T-helper 2 cell (primary cell): Measurements from ENCODE around the gene ST6GAL1.

ENCODE experiments used
- DNase-seq, 5 experiments: peaks; one replicate each; pipeline versions ENCODE4 v3.0.0 to v3.0.0-alpha.2; 2012 to 2022

ST6GAL1 gene

GRCh38 chr3:187122261-187122660 lies 191.9 kb downstream of the ST6GAL1 start:
- DNase-seq, result no peak

DNA sequence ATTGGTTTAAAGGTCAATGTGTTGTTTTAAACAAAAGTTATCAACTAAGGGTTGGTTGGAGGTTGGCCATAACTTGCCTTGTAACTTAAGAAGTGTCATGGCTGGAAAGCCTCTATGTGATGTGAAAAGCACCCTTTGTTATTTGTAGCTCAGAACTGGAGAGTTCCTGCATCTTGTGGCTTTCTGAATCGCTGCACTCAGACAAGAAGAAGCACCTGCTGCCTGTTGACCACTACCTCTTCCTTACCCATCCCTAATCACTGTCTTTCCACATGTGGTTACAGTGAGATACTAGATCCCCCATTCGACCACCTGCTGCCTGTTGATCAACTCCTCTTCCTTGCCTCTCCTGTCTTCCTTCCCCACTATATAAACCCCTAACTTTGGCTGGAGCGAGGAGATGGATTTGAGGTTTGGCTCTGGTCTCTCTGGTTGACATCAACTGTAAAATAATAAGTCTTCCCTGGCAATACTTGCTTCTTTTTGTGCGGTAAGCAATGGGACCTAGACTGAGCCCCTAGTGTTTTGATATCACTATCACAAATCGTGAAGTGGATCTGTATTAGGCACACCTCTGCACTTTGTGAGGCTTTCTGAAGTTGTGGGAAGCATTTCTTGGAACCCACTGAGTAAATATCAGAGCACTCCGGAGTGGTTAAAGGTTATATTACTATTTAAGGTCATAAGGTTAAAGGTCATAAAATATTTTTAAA lies 195.1 kb downstream of the ST6GAL1 start:
- DNase-seq, result no peak
